SH-SY5Y (cell line): ENCODE results near the gene CEBPG.

Experiments
- GATA2 ChIP-seq: IDR thresholded peaks from 2 replicates; pipeline ENCODE4 v1.6.1; 2011; ENCODE audit warnings: mild to moderate bottlenecking, low read depth, low read length
- GATA3 ChIP-seq: IDR thresholded peaks from 2 replicates; pipeline ENCODE4 v1.6.1; 2011; ENCODE audit warnings: low read depth, mild to moderate bottlenecking, low read length, moderate library complexity

GRCh38 chr19:33384983-33385382 is 11.5 kb downstream of the CEBPG start:
- TF ChIP-seq GATA2 (no peak), GATA3 (no peak)
